UCSD-AML1 (cell line): Measurements from ENCODE around the gene HEMK1.
A peak's percentile ranks its signal among the peaks of the same experiment; 100 is the strongest.

ENCODE experiments used
- DNase-seq: peaks from one replicate; lab custom pipeline; 2025; ENCODE audit not compliant: unreplicated experiment; lab: John Stamatoyannopoulos, UW

HEMK1 gene

DNA sequence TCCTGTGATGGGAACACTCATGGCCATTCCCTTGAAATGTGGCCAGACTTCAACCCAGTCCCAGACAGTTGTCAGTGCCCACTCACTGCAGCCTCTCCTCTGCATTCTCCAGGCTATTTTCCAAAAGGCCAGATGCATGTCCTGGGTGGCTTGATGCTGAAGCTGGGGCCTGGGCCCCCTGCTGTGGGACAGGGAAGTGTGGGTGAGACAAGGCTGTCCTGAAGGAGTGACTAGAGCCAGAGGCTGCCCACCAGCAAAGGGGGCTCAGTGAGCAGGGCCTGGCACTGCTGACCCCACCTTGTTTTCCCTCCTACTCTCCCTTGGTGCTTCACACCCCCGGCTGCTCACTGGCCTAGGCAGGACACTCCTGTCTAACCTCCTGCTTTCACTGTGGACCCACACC is 30.4 kb downstream of the HEMK1 start:
- DNase-seq = no peak

DNA sequence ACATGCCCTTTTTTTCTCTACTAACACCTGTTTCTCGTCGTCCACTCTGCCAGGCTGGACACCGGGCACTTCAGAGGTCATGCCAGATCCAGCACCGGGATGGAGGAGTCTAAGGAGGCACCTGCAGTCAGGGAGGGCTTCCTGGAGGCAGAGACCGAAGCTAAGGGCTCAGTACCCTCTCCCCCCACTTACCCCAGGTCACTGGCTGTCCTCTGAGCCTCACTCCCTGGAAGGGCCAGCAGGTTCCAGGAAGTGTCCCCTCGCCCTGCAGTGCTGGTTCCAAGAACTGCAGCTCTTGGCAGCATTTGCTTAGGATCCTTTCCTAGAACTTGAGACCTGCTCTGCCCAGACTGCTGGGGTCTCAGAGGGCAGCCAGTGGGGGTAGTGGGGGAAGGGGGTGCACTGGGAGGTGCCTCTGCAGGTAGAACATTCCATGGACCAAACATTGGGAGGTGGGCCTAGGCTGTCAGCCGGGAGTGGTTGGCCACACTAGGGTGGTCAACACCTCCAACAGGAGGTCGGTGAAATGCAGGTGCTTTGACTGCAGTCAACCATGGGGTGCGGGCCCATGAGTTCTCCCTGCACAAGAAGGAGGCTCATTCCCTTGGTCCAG is 30.9 kb downstream of the HEMK1 start:
- no peak for DNase-seq

DNA sequence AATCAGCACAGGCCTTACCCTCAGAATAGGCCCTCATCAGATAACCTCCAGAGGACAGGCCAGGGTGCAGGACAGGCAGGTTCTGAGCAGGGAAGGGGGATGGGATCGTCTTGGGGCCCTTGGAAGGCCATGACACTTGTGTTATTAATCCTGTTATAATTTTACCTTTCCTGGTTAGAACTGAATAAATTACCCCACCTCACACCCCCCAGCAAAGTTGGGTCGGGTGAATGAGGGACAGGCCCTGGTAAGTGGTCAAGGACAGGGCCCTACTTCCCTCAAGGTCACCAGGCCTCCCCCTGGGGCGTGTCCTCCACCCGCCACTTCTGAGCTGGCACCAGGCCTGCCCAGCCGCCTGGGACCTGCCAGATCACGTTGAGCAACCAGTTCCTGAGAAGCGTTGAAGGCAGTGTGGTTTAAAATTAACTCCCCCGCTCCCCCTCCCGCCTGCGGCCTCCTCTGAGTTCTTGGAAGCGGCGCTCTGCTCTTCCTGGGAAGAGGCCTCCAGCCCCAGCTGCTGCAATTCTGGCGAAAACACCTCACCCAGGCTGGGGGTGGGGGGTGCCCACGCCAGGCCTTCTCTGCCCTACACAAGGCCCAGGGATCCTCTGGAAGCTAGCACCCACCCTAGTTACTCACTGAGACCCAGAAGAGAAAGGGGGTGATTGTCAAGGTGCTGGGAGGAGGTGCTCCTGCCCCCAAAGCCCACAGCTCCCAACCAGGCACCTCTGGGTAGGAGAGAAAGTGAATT is 31.7 kb downstream of the HEMK1 start:
- DNase-seq = peak; percentile 95

- no peak for DNase-seq
Measured at GRCh38 chr3:50602595-50603191, 33.4 kb downstream of the HEMK1 start.

DNA sequence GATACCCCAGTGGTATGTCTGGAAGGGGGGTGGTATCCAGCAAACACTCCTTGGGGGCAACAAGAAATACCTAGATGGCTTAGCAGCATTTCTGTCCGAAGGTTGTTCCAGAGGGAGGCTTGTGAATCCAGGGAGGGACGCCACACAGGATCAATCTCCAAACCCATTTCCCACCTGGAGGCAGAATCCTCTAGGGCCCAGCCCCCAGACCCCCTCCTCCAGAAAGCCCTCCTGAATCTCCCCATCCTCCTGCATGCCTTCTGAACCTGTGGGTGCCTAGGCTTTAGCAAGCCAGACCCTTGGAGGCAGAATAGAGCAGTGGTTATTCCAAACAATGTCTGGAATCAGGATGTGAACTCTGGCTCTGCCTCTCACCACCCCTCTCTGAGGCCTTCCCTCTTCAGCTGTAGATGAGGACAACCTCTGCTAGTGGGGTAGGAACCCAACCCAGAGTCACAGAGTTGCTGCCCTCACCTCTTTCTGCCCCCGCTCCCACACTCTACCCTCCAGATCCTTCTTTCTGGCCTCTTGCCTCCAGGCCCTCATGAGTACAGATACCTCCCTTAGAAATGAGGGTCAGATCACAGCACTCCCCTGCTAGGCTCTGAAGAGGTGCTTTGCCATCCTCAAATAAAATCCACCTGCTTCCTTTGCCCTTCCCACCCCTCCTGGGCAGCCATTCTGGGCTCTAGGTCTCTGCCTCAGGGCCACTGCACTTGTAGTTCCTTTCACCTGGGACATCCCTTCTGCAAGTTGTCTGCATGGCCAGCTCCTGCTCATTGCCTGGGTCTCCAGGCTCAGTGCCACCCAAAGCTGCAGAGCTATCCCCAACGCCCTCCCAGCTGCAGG is 34.2 kb downstream of the HEMK1 start:
- no peak for DNase-seq

DNA sequence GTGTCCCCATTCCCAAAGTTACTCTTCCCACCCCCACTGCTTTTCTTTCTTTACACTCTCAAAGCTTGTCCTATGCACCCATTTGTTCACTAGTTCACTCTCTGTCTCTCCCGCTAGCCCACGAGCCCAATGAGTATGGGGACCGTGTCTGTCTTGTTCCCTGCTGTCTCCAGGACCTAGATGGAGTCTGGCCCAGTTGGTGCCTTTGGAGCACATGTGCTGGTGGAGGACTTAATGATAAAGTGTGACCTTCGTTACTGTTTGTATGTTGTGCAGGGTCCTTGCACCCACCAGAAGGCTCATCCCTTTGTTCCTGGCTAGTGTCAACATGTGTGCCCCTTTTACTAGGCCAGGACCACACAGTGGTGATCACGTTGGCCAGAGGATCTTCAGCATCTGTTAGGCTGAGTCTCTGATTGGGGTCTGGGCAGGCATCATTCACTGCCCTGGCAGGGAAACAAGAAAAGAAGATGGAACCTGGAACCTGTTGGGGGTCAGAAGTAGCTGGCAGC is 34.8 kb downstream of the HEMK1 start:
- no peak for DNase-seq

DNA sequence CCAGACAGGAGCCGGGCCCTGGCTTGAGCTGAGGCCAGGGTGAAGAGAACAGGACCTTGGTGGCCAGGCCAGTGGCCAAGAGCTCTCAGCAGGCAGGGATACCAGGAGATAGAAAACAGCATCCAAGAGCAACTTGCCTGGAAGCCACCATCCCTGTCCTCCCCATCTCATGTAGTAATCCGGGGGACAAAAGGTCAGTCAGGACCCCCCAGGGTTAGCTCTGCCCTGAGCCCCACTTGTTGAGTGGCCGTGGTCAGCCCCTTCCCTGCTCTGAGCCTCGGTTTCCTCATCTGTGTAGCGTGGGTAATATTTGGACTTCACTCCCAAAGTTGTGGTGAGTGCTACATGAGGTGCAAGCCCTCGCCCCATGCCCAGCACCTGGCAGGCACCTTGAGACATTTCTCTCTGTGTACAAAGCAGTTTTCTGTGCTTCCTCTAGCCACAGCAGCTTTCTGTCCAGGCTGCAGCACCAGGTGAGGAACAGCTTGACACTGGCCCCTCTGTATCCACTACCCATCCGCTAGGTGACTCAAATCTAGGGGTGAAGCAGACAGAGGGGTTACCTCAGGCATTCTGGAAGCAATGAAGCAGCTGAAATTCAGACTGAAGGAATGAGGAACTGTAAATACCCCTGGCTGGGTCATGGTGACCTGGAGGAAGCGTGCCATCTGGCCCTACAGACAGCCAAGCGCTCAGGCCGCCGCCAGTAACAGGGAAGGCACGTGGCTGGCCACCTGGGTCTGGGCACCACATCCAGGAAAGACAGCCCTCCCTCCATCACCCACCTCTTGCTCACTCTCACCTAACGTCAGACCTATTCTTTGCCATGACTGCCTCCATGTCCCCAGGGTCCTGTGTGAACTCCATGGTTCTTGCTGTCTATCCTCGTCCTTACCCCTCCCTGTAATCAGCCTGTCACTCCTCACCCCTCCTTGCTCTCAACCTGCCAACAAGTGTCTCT is 35.6 kb downstream of the HEMK1 start:
- DNase-seq = no peak

DNA sequence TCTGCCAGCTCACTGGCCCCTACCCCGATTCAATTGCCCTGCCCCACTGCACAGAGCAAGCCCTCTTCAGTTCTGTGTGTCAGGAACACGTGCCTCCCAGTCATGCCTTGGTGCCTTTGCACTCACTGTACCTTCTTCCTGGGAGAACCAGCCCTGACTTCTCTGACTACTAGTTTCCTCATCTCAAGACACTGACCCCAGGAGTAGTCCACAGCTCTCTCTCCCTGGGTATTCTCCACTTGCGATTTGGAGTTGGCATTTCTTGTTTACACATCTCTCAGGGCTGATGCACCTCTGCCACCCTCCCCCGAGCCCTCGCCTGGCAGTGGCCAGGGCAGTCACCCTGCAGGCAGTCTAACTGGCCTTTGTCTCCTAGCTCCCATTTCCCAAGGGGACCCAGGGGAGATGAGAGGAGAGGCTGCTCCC is 36.6 kb downstream of the HEMK1 start:
- DNase-seq = no peak

- peak; percentile 37 for DNase-seq
Measured at GRCh38 chr3:50606596-50606995, 37.3 kb downstream of the HEMK1 start.

DNA sequence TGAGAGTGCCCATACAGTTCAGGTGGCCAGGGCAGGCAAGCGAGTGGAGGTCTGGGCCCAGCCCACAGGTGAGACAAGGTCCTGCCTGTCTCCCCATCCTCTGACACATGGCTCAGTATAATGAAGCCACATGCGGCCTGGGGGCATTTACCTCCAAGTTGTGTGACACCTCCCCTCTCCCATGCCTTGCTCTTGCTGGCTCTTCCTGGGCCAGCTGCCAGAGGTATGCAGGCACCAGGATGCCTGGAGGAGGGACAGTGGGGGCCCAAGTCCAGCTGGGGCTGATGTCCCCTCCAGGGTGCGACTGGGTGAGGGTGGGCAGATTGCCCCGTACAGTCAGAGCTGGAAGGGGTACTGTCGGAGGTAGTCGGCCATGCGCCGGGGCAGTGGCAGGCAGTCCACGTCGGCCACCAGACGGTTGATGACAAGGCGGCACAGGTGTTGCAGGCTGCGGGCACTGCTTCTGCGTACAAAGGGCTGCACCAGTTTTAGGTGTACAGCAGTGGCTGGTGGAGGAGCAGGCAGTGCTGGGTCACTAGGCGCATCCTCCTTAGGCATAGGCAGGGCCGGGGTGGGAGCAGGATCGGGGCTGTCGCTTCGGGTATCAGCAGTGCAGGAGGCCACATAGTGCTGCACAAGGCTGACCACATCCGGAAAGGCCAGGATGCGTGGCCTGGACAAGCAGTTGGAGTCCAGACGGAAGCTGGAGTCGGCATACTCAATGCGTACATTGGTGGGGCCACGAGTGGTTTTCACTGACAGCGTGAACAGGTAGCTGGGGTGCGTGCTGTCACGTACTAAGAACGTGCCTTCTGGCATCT is 38.2 kb downstream of the HEMK1 start:
- DNase-seq = no peak

- no peak for DNase-seq
Measured at GRCh38 chr3:50608278-50608677, 39.0 kb downstream of the HEMK1 start.

DNA sequence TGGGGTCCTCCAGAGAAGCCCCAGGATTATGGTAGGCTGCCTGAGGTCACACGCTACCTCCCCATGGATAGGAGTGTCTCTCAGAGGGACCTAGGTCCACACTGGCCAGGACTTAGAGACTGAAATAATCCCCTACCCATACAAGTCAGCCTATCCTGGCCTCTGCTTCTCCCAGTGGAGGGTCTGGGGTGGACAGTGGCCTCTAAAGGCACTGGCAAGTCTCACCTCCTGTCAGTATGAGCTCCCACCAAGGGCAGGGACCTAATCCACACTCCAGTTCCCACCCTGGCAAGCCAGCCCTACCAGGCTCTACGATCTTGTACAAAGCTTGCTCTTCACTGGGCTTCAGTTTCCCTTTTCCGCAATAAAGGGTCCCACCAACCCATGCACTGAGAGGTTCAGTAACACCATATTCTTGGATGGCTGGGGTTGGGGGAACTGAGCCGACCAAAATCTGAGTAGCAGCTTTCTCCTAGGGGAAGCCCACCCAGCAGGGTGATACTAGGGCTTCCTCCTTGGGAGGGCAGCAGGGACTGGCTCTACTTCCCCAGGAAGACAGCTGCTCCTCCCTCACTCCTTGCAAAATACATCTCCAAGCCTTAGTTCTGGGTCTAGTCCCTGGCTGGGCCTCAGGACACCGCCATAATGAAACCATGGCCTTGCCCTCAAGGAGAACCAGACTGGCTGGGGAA is 39.9 kb downstream of the HEMK1 start:
- DNase-seq = no peak

GRCh38 chr3:50609763-50610085 is 40.4 kb downstream of the HEMK1 start:
- no peak for DNase-seq

DNA sequence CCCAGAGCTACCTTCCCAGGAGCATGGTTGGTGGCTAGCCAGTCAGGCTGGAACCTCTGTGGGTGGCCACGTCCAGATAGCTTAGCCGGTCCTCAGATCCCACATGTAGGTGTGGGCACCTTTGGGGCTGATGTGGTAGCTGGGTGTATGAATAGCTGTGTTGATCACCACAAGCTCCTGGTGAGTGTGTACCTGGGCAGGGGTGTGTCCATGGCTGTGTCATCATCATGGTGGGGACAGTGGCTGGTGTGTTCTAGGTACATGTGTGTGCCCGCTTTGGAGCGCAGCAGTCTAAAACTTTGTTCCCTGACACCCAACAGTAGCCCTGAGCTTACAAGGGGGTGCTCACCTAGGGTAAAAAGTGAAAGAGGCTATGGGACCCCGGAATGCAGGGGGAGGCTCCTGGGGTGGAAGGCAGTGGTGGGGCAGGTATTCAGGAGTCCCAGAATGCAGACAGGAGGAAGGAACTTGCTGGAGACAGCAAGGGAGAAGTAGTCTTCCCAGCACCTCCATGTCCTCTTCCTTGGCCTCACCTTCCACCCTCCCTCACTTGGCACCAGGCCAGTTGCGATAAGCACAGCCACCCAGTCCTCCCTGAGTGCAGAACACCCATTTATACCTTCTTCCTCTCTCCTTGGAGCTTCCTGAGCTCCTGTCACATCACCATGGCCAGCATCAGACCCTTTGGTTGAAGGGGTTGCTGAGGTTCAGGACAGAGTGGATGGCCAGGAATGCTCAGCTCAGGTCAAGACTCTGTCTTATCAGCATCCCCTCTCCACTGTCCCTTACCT is 41.1 kb downstream of the HEMK1 start:
- no peak for DNase-seq

DNA sequence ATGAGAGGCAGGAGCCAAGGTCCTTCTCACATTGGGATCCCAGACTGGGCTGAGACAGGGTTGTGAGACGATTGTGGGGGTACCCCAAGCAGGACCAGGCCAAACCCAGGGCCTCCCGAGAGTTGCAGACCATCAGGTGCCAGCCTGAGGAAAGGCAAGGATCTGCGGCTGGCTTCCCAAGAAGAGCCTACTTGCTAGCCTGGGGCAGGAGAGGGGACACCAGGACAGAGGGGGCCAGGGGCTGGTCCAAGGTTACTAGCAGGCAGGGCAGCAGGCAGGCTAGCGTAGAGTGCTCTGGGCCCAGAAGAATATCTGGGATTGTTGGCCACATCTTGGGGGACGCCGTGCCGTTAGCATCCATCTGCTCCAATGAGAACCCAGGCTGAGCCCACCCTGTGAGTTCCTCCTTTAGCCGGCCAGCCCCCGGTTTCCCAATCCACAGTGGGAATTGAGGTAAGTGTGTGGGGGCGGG is 41.7 kb downstream of the HEMK1 start:
- no peak for DNase-seq

- DNase-seq = peak; percentile 100
Measured at GRCh38 chr3:50611464-50612233, 42.3 kb downstream of the HEMK1 start, which contains the start of gene CISH. Gene CISH, minus strand, starts transcription at chr3:50611774. Its CDS starts 124 bp downstream, at chr3:50611650.

- no peak for DNase-seq
Measured at GRCh38 chr3:50612234-50612882, 43.0 kb downstream of the HEMK1 start.
